ENCODE results near the gene UBE2G1. TPM values are rescaled to one million over a fixed set of nuclear protein-coding genes. Genes with fewer than 3 reads are reported as not detected.

The UBE2G1 gene
- total and polyA plus RNA-seq, 2 donors (not counting 1 experiment from before 2014, with no cell fraction given) = 27.1 to 76.0 TPM

DNA sequence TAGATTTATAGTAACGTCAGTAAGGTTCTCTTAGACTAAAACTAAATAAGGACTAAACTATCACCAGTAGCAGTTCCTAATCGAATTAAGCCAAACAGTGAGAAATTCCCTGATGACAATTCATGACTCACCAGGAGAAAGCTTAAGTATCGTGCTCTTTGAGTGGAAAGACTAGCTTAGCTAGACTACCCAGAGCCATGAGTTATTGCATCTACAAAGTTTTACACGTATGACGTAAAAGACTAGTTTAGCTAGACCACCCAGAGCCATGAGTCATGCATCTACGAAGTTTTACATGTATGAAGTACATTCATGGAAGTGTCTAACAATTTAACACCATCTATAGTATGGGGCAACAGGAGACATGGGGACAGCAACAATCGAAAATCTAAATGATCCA, 36.6 kb downstream of the UBE2G1 start:
- Histone ChIP-seq H3K27ac (ENCODE audit: low read length in 2 of 2) (no peak overlapping the region), H4K20me1 (ENCODE audit: control insufficient read depth, insufficient read depth, low read length, poor library complexity, severe bottlenecking) (peaks cover 95% of the 10 kb centered on the region), H3K4me1 (ENCODE audit: control insufficient read depth in 2 of 2, insufficient read depth in 2 of 2, low read length in 2 of 2) (peaks cover 11 to 13% of the 10 kb centered on the region in 2 donors), H2AFZ (ENCODE audit: insufficient read depth, low read depth, low read length, poor library complexity, severe bottlenecking) (no peak overlapping the region), H3K79me2 (ENCODE audit: control insufficient read depth, insufficient read depth, low read length) (peaks cover 98% of the 10 kb centered on the region), H3K9ac (ENCODE audit: low read length) (no peak overlapping the region), H3K36me3 (replicated peaks in 1 of 2; ENCODE audit: control extremely low read depth in 1 of 2, control insufficient read depth in 1 of 2, extremely low read depth in 1 of 2, insufficient read depth in 2 of 2, low read length in 1 of 2) (peaks cover 0 to 8% of the 10 kb centered on the region in 2 experiments), H3K4me3 (ENCODE audit: control extremely low read depth in 1 of 5, extremely low read depth in 1 of 5, insufficient read depth in 1 of 5, low read depth in 2 of 5, low read length in 4 of 5) (no peak overlapping the region), H3K4me2 (replicated peaks; ENCODE audit: low read depth, low read length, poor library complexity, severe bottlenecking) (no peak overlapping the region), H3K9me3 (ENCODE audit: control extremely low read depth in 1 of 3, control insufficient read depth in 2 of 3, insufficient read depth in 1 of 3, low read length in 2 of 3) (peaks cover 4 to 6% (median 5%) of the 10 kb centered on the region in 3 donors), H3K27me3 (replicated peaks in 1 of 4; ENCODE audit: control extremely low read depth in 1 of 4, control insufficient read depth in 3 of 4, insufficient read depth in 4 of 4, low read length in 3 of 4) (no peaks in the 10 kb centered on the region)
- no peak for ATAC-seq (ENCODE audit: low read depth)
- intact Hi-C loops (cut with micrococcal nuclease) = loop anchor here (5.0 kb wide), 1 partner anchor 33 kb away; no protein-coding TSS in a partner anchor
- ChIA-PET POLR2A (no interaction called here), CTCF (interaction anchor here (0.7 to 1.2 kb wide), 4 partner anchors 23 to 1317 kb away, joined by 3 to 6 read pairs (median 4); no protein-coding TSS in a partner anchor)
- peaks cover 56% of the 10 kb centered on the region for H3K4me1 Mint-ChIP-seq
- DNase-seq = no peak
- H3K27ac Mint-ChIP-seq = no peak overlapping the region
- H3K4me3 Mint-ChIP-seq = no peak overlapping the region
- no peaks in the 10 kb centered on the region for H3K27me3 Mint-ChIP-seq
- H3K9me3 Mint-ChIP-seq (ENCODE audit: insufficient read depth) = no peaks in the 10 kb centered on the region
- WGBS (ENCODE audit: insufficient coverage) = 83% methylated on average over 1 of the region's 7 CpGs
- TF ChIP-seq, protein P1, sequence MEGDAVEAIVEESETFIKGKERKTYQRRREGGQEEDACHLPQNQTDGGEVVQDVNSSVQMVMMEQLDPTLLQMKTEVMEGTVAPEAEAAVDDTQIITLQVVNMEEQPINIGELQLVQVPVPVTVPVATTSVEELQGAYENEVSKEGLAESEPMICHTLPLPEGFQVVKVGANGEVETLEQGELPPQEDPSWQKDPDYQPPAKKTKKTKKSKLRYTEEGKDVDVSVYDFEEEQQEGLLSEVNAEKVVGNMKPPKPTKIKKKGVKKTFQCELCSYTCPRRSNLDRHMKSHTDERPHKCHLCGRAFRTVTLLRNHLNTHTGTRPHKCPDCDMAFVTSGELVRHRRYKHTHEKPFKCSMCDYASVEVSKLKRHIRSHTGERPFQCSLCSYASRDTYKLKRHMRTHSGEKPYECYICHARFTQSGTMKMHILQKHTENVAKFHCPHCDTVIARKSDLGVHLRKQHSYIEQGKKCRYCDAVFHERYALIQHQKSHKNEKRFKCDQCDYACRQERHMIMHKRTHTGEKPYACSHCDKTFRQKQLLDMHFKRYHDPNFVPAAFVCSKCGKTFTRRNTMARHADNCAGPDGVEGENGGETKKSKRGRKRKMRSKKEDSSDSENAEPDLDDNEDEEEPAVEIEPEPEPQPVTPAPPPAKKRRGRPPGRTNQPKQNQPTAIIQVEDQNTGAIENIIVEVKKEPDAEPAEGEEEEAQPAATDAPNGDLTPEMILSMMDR (IDR thresholded peaks at IDR 0.05) = no peak
- no peak for TF ChIP-seq EZH2 (IDR thresholded peaks at IDR 0.05; ENCODE audit: borderline replicate concordance, insufficient read depth, low read depth, low read length, poor library complexity, severe bottlenecking)

DNA sequence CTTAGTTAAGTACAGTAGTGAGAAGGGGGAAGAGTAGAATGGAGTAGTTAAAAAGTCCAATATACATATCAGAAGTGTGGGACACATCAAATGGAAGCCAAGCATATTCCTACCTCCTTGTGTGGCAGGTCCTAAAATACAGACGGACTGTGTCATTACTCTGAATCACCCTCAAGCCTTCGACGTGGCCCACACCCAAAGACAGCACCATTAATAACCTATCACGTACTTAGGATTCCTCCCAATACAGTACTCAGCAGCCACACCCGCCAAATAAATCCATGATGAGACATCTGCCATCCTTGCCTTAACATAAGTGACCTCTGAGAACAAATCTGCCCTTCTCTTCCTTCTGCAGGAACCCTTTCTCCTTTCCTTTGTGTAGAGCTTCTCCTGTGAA, 38.9 kb downstream of the UBE2G1 start:
- 100% methylated on average over 4 of the region's 5 CpGs for WGBS (ENCODE audit: insufficient coverage)
- H3K4me2 ChIP-seq (replicated peaks; ENCODE audit: low read depth, low read length, poor library complexity, severe bottlenecking) = no peak overlapping the region
- no peaks in the 10 kb centered on the region for H3K9me3 Mint-ChIP-seq (ENCODE audit: insufficient read depth)

More for the DNA sequence above, 38.9 kb downstream of the UBE2G1 start:
- H3K9ac ChIP-seq (ENCODE audit: low read length) = no peak overlapping the region
- POLR2A ChIA-PET = no interaction called here
- H4K20me1 ChIP-seq (ENCODE audit: control insufficient read depth, insufficient read depth, low read length, poor library complexity, severe bottlenecking) = peaks cover 92% of the 10 kb centered on the region
- DNase-seq = no peak
- no peaks in the 10 kb centered on the region for H3K27me3 ChIP-seq (replicated peaks in 1 of 4; ENCODE audit: control extremely low read depth in 1 of 4, control insufficient read depth in 3 of 4, insufficient read depth in 4 of 4, low read length in 3 of 4)
- no peaks in the 10 kb centered on the region for H3K27me3 Mint-ChIP-seq
- no peak for TF ChIP-seq EZH2 (IDR thresholded peaks at IDR 0.05; ENCODE audit: borderline replicate concordance, insufficient read depth, low read depth, low read length, poor library complexity, severe bottlenecking)
- TF ChIP-seq, protein P1 (IDR thresholded peaks at IDR 0.05) = no peak
- H3K4me3 ChIP-seq (ENCODE audit: control extremely low read depth in 1 of 5, extremely low read depth in 1 of 5, insufficient read depth in 1 of 5, low read depth in 2 of 5, low read length in 4 of 5) = no peak overlapping the region
- H3K27ac Mint-ChIP-seq = no peak overlapping the region
- H3K4me1 ChIP-seq (ENCODE audit: control insufficient read depth in 2 of 2, insufficient read depth in 2 of 2, low read length in 2 of 2) = peaks cover 6 to 9% of the 10 kb centered on the region in 2 donors
- CTCF ChIA-PET = interaction anchor here (1.0 kb wide), 1 partner anchor 85 kb away, joined by 3 read pairs; no protein-coding TSS in a partner anchor
- peaks cover 4 to 6% (median 5%) of the 10 kb centered on the region in 3 donors for H3K9me3 ChIP-seq (ENCODE audit: control extremely low read depth in 1 of 3, control insufficient read depth in 2 of 3, insufficient read depth in 1 of 3, low read length in 2 of 3)
- peaks cover 0 to 8% of the 10 kb centered on the region in 2 experiments for H3K36me3 ChIP-seq (replicated peaks in 1 of 2; ENCODE audit: control extremely low read depth in 1 of 2, control insufficient read depth in 1 of 2, extremely low read depth in 1 of 2, insufficient read depth in 2 of 2, low read length in 1 of 2)
- peaks cover 98% of the 10 kb centered on the region for H3K79me2 ChIP-seq (ENCODE audit: control insufficient read depth, insufficient read depth, low read length)
- intact Hi-C loops (cut with micrococcal nuclease) = no loop called here
- H3K27ac ChIP-seq (ENCODE audit: low read length in 2 of 2) = no peak overlapping the region
- no peak overlapping the region for H2AFZ ChIP-seq (ENCODE audit: insufficient read depth, low read depth, low read length, poor library complexity, severe bottlenecking)
- peaks cover 54% of the 10 kb centered on the region for H3K4me1 Mint-ChIP-seq
- no peak overlapping the region for H3K4me3 Mint-ChIP-seq
- ATAC-seq (ENCODE audit: low read depth) = no peak
